Activated naive CD4-positive, alpha-beta T cell treated with anti-CD3 and anti-CD28 coated beads, Interleukin-2, amount 10 ng/mL, durations not matched to agents 7 days and 5 days (primary cell): ENCODE measurements around the gene CEP43.

ENCODE experiments used
- CTCF ChIA-PET: fragments of 350-600 bp; sonication (Branson Sonifier 250); formaldehyde crosslinking; loops from one replicate; lab custom pipeline; 2021; ENCODE audit warnings: antibody characterized with exemption; lab: Charles Lee
- DNase-seq: peaks from one replicate; pipeline ENCODE4 v3.0.0-alpha.2; 2020
- H3K27ac Mint-ChIP-seq: one replicate; pipeline ENCODE4 v1.8.0; 2021; ENCODE audit warnings: mild to moderate bottlenecking, moderate library complexity, mixed read lengths
- H3K27me3 Mint-ChIP-seq: one replicate; pipeline ENCODE4 v1.8.0; 2021; ENCODE audit warnings: mild to moderate bottlenecking, mixed read lengths
- H3K36me3 Mint-ChIP-seq: one replicate; pipeline ENCODE4 v1.8.0; 2021; ENCODE audit warnings: mixed read lengths
- H3K4me1 Mint-ChIP-seq: one replicate; pipeline ENCODE4 v1.8.0; 2021; ENCODE audit warnings: mixed read lengths
- H3K4me3 Mint-ChIP-seq: one replicate; pipeline ENCODE4 v1.8.0; 2021; ENCODE audit warnings: mild to moderate bottlenecking, moderate library complexity, mixed read lengths
- H3K9me3 Mint-ChIP-seq: one replicate; pipeline ENCODE4 v1.8.0; 2021; ENCODE audit warnings: mixed read lengths

CEP43 gene

GRCh38 chr6:166977621-166978525, 21.3 kb upstream of the CEP43 start:
- H3K4me1 Mint-ChIP-seq = peaks cover 19% of the 10 kb centered on the region
- peaks cover 39% of the 10 kb centered on the region for H3K36me3 Mint-ChIP-seq
- no peaks in the 10 kb centered on the region for H3K27me3 Mint-ChIP-seq
- peak overlapping the region; percentile 54 for H3K27ac Mint-ChIP-seq
- no peaks in the 10 kb centered on the region for H3K9me3 Mint-ChIP-seq
- CTCF ChIA-PET = no interaction called here
- H3K4me3 Mint-ChIP-seq = no peak overlapping the region
- no peak for DNase-seq

DNA sequence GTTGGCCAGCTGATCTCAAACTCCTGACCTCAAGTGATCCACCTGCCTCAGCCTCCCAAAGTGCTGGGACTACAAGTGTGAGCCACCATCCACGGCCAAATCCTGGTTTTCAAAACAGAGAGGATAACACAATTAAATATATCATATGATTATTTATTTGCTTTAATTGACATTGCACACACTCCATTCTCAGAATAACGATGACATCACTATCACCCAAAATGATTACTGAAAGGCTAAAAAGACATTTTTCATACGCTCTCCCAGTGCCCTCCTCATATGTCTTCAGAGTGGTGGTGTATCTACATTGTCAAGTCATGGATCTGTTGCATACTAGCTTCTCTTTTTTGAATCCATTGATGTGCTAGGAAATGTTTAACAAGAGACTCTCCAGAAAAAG, 18.5 kb upstream of the CEP43 start:
- CTCF ChIA-PET = interaction anchor here (1.6 kb wide), 1 partner anchor 9 kb away, joined by 8 read pairs; no protein-coding TSS in a partner anchor
- DNase-seq = no peak
- no peak overlapping the region for H3K4me3 Mint-ChIP-seq
- H3K36me3 Mint-ChIP-seq = peaks cover 39% of the 10 kb centered on the region
- no peaks in the 10 kb centered on the region for H3K4me1 Mint-ChIP-seq
- H3K9me3 Mint-ChIP-seq = no peaks in the 10 kb centered on the region
- H3K27me3 Mint-ChIP-seq = no peaks in the 10 kb centered on the region
- no peak overlapping the region for H3K27ac Mint-ChIP-seq

DNA sequence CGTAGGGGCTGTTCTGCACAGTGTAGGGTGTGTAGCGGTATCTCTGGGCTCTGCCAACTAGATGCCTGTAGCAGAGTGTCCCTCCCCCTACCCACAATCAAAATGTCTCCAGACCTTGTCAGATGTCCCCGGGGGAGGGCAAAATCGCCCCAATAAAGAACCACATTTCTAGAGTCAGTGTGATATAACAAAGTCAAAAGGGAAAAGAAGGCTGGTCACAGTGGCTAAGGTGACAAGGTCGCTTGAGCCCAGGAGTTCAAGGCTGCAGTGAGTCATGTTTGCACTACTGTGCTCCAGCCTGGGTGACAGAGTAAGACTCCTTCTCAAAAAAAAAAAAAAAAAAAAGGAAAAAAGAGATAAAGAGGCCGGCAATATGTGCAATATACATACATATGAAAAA, 11.7 kb upstream of the CEP43 start:
- H3K4me3 Mint-ChIP-seq = no peak overlapping the region
- DNase-seq = no peak
- no peaks in the 10 kb centered on the region for H3K27me3 Mint-ChIP-seq
- H3K27ac Mint-ChIP-seq = no peak overlapping the region
- H3K36me3 Mint-ChIP-seq = peaks cover 39% of the 10 kb centered on the region
- peaks cover 36% of the 10 kb centered on the region for H3K4me1 Mint-ChIP-seq
- CTCF ChIA-PET = interaction anchor here (3.3 to 3.8 kb wide), 3 partner anchors 35 to 212 kb away, joined by 36 to 53 read pairs (median 45); no protein-coding TSS in a partner anchor
- H3K9me3 Mint-ChIP-seq = no peaks in the 10 kb centered on the region

- DNase-seq = no peak
- no peaks in the 10 kb centered on the region for H3K27me3 Mint-ChIP-seq
- CTCF ChIA-PET = interaction anchor here (0.8 to 3.8 kb wide), 9 partner anchors 9 to 212 kb away, joined by 3 to 53 read pairs (median 4); no protein-coding TSS in a partner anchor
- peaks cover 39% of the 10 kb centered on the region for H3K36me3 Mint-ChIP-seq
- H3K27ac Mint-ChIP-seq = no peak overlapping the region
- H3K4me1 Mint-ChIP-seq = peaks cover 36% of the 10 kb centered on the region
- no peaks in the 10 kb centered on the region for H3K9me3 Mint-ChIP-seq
- no peak overlapping the region for H3K4me3 Mint-ChIP-seq
Observed at GRCh38 chr6:166987930-166988329, 11.3 kb upstream of the CEP43 start.

GRCh38 chr6:166988674-166989201, 10.5 kb upstream of the CEP43 start:
- Mint-ChIP-seq H3K4me1 (peaks cover 38% of the 10 kb centered on the region), H3K9me3 (no peaks in the 10 kb centered on the region), H3K4me3 (no peak overlapping the region), H3K27ac (no peak overlapping the region), H3K36me3 (peaks cover 37% of the 10 kb centered on the region), H3K27me3 (no peaks in the 10 kb centered on the region)
- CTCF ChIA-PET = interaction anchor here (0.8 to 3.8 kb wide), 19 partner anchors 8 to 218 kb away, joined by 3 to 53 read pairs (median 5); partner anchors contain the start of genes CEP43 and RNASET2
- DNase-seq = no peak

GRCh38 chr6:166989427-166990032, 9.7 kb upstream of the CEP43 start:
- CTCF ChIA-PET = interaction anchor here (0.8 to 3.8 kb wide), 19 partner anchors 8 to 219 kb away, joined by 3 to 53 read pairs (median 6); partner anchors contain the start of genes CEP43 and RNASET2
- Mint-ChIP-seq H3K36me3 (peaks cover 37% of the 10 kb centered on the region), H3K27ac (no peak overlapping the region), H3K4me3 (no peak overlapping the region), H3K9me3 (no peaks in the 10 kb centered on the region), H3K27me3 (no peaks in the 10 kb centered on the region), H3K4me1 (peaks cover 38% of the 10 kb centered on the region)
- peak; percentile 60 for DNase-seq

GRCh38 chr6:166996406-166996805, 2.8 kb upstream of the CEP43 start:
- H3K4me3 Mint-ChIP-seq = no peak overlapping the region
- H3K27ac Mint-ChIP-seq = no peak overlapping the region
- no peaks in the 10 kb centered on the region for H3K27me3 Mint-ChIP-seq
- CTCF ChIA-PET = interaction anchor here (1.1 kb wide), 1 partner anchor 28 kb away, joined by 3 read pairs; no protein-coding TSS in a partner anchor
- no peak for DNase-seq
- peaks cover 43% of the 10 kb centered on the region for H3K36me3 Mint-ChIP-seq
- peaks cover 36% of the 10 kb centered on the region for H3K4me1 Mint-ChIP-seq
- H3K9me3 Mint-ChIP-seq = no peaks in the 10 kb centered on the region

- no peaks in the 10 kb centered on the region for H3K27me3 Mint-ChIP-seq
- no peaks in the 10 kb centered on the region for H3K9me3 Mint-ChIP-seq
- H3K36me3 Mint-ChIP-seq = peaks cover 40% of the 10 kb centered on the region
- H3K27ac Mint-ChIP-seq = peak overlapping the region; percentile 82
- CTCF ChIA-PET = interaction anchor here (0.9 kb wide), 1 partner anchor 144 kb away, joined by 5 read pairs; no protein-coding TSS in a partner anchor
- H3K4me3 Mint-ChIP-seq = peak overlapping the region; percentile 83
- no peak for DNase-seq
- H3K4me1 Mint-ChIP-seq = peaks cover 40% of the 10 kb centered on the region
Observed at GRCh38 chr6:166997348-166997747, 1.8 kb upstream of the CEP43 start.

DNA sequence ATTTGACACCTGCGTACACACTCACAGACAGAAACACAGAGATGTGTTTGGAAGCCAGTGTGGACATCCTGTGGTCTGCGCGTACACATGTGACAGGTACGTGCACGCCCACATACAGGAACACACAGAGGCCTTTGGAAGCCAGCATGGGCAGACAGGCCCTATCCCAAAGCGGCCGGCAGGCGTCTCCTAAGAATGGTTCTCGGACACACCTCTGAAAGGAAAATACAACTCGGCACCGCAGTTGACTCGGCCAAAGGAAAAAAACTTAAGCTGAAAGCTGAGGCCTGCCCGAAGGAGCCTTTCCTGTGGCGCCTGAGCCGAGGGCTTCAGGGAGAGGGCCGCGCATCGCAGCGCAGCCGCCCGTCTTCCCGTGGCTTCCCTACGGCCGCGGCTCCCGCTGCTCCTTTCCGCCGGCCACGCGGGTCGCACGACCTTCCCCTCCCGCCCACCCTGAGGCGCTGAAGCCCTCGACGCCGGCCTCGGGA, 1.4 kb upstream of the CEP43 start:
- CTCF ChIA-PET = interaction anchor here (0.9 kb wide), 1 partner anchor 144 kb away, joined by 5 read pairs; no protein-coding TSS in a partner anchor
- peak; percentile 67 for DNase-seq
- Mint-ChIP-seq H3K9me3 (no peaks in the 10 kb centered on the region), H3K4me1 (peaks cover 40% of the 10 kb centered on the region), H3K27ac (peak overlapping the region; percentile 82), H3K4me3 (peak overlapping the region; percentile 83), H3K36me3 (peaks cover 35% of the 10 kb centered on the region), H3K27me3 (no peaks in the 10 kb centered on the region)

DNA sequence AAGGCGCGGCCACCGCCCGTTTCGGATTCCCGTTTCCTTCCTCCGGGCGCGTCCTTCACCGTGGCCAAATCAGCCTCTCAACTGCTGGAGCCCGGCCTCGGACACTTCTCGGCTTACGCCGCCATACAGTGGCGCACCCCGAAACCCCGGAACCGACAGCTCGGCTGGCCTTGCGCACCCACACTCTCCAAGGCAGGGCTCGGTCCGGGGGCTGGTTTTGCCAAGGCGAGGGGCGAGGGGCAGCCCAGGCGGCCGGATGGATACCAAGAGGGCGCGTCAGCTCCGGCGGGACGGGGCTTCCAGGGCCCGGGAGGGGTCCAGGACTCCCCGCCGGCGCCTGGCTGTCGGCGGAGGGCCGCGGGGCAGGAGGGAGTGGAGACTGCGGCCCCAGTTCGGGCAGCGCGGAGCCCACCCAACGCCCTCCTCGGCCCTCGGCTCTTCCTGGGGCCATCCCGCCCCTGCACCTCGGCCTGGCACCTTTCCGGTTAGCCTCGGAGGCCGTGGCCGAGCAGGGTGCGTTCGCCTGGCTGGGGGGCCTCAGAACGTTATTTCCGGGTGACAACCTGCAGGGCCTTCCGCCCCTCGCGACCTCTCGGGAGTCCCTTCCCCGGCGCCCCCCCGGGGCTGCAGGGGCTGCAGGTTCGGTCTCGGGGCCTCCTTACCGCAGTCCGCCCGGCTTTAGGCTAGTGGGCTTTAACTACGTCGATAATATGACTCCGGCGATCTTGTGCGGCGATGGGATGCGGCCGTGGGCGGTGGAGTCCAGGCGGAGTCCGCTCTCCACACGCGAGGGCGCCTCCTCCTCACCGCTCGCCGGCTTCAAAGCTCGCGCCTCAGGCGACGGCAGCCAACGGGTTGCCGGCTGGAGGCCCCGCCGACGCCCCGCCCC, 697 bp upstream of the CEP43 start:
- peak overlapping the region; percentile 85 for H3K4me3 Mint-ChIP-seq
- CTCF ChIA-PET = interaction anchor here (0.9 to 1.6 kb wide), 4 partner anchors 9 to 222 kb away, joined by 5 to 9 read pairs (median 6); no protein-coding TSS in a partner anchor
- peaks cover 33% of the 10 kb centered on the region for H3K36me3 Mint-ChIP-seq
- no peaks in the 10 kb centered on the region for H3K27me3 Mint-ChIP-seq
- H3K9me3 Mint-ChIP-seq = no peaks in the 10 kb centered on the region
- DNase-seq = peak; percentile 43
- peaks cover 38% of the 10 kb centered on the region for H3K4me1 Mint-ChIP-seq
- peak overlapping the region; percentile 85 for H3K27ac Mint-ChIP-seq

GRCh38 chr6:166999884-167000253, 672 bp downstream of the CEP43 start:
- no peak for DNase-seq
- H3K27me3 Mint-ChIP-seq = no peaks in the 10 kb centered on the region
- no peaks in the 10 kb centered on the region for H3K9me3 Mint-ChIP-seq
- CTCF ChIA-PET = interaction anchor here (0.8 to 1.6 kb wide), 6 partner anchors 10 to 225 kb away, joined by 3 to 9 read pairs (median 5); no protein-coding TSS in a partner anchor
- peak overlapping the region; percentile 89 for H3K4me3 Mint-ChIP-seq
- peak overlapping the region; percentile 50 for H3K27ac Mint-ChIP-seq
- peaks cover 28% of the 10 kb centered on the region for H3K36me3 Mint-ChIP-seq
- H3K4me1 Mint-ChIP-seq = peaks cover 38% of the 10 kb centered on the region

- Mint-ChIP-seq H3K4me3 (peak overlapping the region; percentile 89), H3K9me3 (no peaks in the 10 kb centered on the region), H3K27ac (peak overlapping the region; percentile 17), H3K27me3 (no peaks in the 10 kb centered on the region), H3K4me1 (peaks cover 36% of the 10 kb centered on the region), H3K36me3 (peaks cover 26% of the 10 kb centered on the region)
- CTCF ChIA-PET = interaction anchor here (1.5 kb wide), 1 partner anchor 47 kb away, joined by 4 read pairs; no protein-coding TSS in a partner anchor
- no peak for DNase-seq
Observed at GRCh38 chr6:167000759-167001158, 1.6 kb downstream of the CEP43 start.
